Gastroesophageal sphincter (tissue), 3 donors: ENCODE results near the gene SLC1A2.

Experiments
- CTCF ChIP-seq, 4 experiments: fragments of 200-600 bp in 2 of 4; fragments of 450-650 bp in 2 of 4; sonication (generic) in 1 of 4; IDR thresholded peaks; one replicate each; pipeline ENCODE4 v1.5.1; 2017 to 2019; ENCODE audit warnings: antibody characterized with exemption in 4 of 4, mild to moderate bottlenecking in 2 of 4, moderate library complexity in 2 of 4
- EP300 ChIP-seq: sonication (generic); formaldehyde crosslinking; IDR thresholded peaks from one replicate; pipeline ENCODE4 v1.6.1; 2017; ENCODE audit warnings: antibody characterized with exemption, mild to moderate bottlenecking
- POLR2A ChIP-seq, 2 donors: fragments of 450-650 bp; IDR thresholded peaks; one replicate each; pipeline ENCODE4 v1.6.1; 2017; ENCODE audit warnings: antibody characterized with exemption in 2 of 2, mild to moderate bottlenecking in 2 of 2, moderate library complexity in 1 of 2

DNA sequence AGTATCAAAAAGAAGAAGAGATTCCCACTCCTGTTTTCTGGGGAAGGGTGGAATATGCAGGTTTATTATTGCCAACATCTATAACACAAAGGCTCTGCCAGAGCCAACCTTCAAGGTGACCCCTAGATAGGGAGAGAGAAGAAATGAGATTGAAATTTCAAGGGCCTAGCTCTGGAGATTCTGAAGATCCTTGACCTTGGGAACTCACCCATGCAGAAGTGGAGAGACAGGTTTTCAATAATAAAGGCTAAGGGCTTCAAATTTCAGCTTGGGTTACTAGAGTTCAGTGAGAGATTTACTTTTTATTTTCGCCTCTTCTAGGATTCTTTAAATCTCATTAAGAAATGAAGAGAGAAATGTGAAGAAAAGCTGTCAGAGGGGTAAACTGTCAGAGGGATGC is 182.0 kb downstream of the SLC1A2 start:
- TF ChIP-seq CTCF (IDR thresholded peaks at IDR 0.05) = no peak
- TF ChIP-seq POLR2A (IDR thresholded peaks at IDR 0.05) = no peak
- no peak for TF ChIP-seq EP300
